ENCODE measurements around the gene ACTN3. TPM values are rescaled to one million over a fixed set of nuclear protein-coding genes. Genes with fewer than 3 reads are reported as not detected.
"Not testable (repeated sequence)": the region's sequence is repeated elsewhere in the genome, so short reads cannot be mapped to it uniquely, and the experiment has no call there.

ACTN3 gene
- total RNA-seq, 1 donor from 2014 or later: 91.4 TPM

GRCh38 chr11:66600631-66601233 is 54.0 kb downstream of the ACTN3 start:
- no peak for DNase-seq

DNA sequence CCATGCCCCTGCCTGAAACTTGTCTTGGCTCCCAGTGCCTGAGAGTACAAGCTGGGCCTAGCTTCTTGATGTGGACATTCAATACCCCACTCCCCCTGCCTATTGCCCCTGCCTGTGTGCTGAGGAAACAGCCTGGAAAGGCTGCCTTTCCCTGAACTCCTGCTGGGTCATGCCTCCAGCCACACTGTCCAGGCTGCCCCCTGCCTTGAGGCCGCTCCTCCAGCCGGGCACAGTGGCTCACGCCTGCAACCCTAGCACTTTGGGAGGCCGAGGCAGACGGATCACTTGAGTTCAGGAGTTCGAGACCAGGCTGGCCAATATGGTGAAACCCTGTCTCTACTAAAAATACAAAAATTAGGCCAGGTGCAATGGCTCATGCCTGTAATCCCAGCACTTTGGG is 56.4 kb downstream of the ACTN3 start:
- DNase-seq: no peak

- no peak for DNase-seq
Measured at GRCh38 chr11:66604155-66604554, 57.5 kb downstream of the ACTN3 start.

DNA sequence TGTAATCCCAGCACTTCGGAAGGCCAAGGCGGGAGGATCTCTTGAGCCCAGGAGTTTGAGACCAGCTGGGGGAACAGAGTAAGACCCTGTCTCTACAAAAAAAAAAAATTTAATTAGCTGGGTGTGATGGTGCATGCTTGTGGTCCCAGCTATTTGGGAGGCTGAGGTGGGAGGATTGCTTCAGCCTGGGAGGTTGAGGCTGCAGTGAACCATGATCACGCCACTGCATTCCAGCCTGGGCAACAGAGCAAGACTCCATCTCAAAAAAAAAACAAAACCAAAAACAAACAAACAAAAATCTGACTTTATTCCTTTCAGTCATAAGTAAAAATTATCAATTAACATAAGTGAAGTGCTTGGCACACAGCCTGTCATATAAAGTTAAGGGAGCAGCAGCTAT is 59.9 kb downstream of the ACTN3 start:
- not testable (repeated sequence) for DNase-seq

DNA sequence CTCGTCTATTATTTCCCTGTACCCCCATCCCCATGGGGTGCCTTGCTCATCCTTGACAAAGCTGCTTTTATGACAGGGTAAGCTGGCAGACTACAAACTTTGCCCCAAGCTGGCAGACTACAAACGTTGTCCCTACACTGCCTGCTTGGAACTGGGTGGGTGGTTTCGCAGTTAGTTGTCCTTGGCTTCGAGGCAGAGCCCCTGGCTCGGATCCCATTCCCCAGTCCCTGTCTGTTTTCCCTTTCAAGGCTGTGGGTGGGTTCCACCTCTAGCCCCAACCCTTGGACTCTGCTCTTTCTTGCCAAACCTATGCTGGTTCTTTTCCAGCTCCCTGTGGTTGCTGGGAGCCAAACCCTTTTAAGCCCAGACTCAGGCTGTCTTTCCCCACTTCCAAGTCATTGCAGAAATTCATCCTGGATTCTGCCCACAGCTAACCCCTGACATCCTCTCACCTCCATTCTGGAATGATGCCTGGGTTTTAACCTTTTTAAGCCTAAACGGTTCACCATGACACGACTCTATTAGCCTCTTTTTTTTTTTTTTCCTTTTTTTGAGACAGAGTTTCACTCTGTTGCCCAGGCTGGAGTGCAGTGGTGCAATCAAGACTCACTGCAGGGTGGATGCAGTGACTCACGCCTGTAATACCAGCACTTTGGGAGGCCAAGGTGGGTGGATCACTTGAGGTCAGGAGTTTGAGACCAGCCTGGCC is 60.6 kb downstream of the ACTN3 start:
- DNase-seq: peak; percentile 65

DNA sequence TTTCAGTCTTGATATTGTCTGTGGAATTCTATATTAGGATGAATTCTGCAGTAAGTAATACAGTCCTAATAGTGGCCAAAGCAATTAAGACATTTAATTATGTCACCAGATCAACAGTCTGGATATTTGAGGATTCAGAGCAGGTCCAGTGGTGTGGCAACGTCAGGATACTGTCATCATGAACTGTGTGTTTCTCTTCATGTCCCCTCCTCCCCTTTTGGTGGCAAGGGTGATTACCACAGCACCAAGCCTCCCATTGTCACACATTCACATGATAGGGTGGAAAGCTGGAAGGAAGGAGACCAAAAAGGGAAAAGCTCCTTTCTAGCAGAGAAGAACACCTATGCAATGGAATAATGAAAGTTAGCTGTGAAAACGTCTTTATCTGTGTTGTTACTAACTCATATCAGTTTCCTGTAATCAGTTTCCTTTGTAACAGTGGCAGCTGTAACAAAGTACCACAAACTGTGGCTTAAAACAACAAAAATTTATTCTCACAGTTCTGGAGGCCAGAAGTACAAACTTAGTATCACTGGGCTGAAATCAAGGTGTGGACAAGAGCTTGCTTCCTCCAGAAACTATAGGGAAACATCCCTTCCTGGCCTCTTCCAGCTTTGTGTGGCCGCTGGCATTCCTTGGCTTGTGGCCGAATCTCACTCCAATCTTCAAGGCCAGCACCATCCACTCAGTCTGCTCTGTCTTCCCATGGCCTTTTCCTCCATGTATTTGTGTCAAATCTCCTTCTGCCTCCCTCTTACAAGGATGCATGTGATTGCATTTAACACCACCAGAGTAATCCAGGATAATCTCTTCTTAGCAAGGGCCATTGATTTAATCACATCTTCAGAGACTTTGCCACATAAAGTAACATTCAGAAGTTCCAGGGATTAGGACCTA is 63.3 kb downstream of the ACTN3 start:
- DNase-seq: no peak

DNA sequence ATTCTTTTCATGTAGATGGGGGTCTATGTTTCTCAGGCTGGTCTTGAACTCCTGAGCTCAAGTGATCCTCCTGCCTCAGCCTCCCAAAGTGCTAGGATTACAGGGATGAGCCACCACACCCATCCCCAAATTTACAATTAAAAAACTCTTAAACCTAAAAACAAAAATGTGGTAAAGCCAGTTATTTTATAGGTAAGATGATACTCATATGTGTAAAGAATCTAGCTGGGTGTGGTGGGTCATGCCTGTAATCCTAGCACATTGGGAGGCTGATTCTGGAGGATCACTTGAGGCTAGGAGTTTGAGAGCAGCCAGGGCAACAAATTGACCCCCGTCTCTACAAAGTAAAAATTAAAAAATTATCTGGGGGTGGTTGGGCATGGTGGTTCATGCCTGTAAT is 65.8 kb downstream of the ACTN3 start:
- DNase-seq: no peak

Other genes with a start within 250 kb of the ACTN3 start
- 37.6 TPM for gene CD248, start 229.9 kb upstream of the ACTN3 start, total RNA-seq
- gene RIN1, start 210.5 kb upstream of the ACTN3 start, total RNA-seq: 7.1 TPM
- gene BRMS1, start 201.8 kb upstream of the ACTN3 start, total RNA-seq: 23.6 TPM
- gene B4GAT1, start 199.3 kb upstream of the ACTN3 start, total RNA-seq: 40.8 TPM
- 10.2 TPM for gene SLC29A2, start 175.1 kb upstream of the ACTN3 start, total RNA-seq
- gene NPAS4, start 125.9 kb upstream of the ACTN3 start, total RNA-seq: 1.4 TPM
- 55.9 TPM for gene MRPL11, start 108.1 kb upstream of the ACTN3 start, total RNA-seq
- gene PELI3, start 80.0 kb upstream of the ACTN3 start, total RNA-seq: 5.9 TPM
- 21.2 TPM for gene DPP3, start 66.5 kb upstream of the ACTN3 start, total RNA-seq
- 29.6 TPM for gene BBS1, start 36.3 kb upstream of the ACTN3 start, total RNA-seq
- 5.3 TPM for gene ZDHHC24, start 855 bp upstream of the ACTN3 start, total RNA-seq
- 35.7 TPM for gene CTSF, start 21.7 kb downstream of the ACTN3 start, total RNA-seq
- 0.10 TPM for gene CCDC87, start 46.2 kb downstream of the ACTN3 start, total RNA-seq
- 33.4 TPM for gene CCS, start 46.3 kb downstream of the ACTN3 start, total RNA-seq
- gene RBM14, start 69.7 kb downstream of the ACTN3 start, total RNA-seq: 31.6 TPM
- gene RBM4, start 91.8 kb downstream of the ACTN3 start, total RNA-seq: 137 TPM
- 25.4 TPM for gene RBM4B, start 131.0 kb downstream of the ACTN3 start, total RNA-seq
- gene SPTBN2, start 182.3 kb downstream of the ACTN3 start, total RNA-seq: 20.9 TPM